GM18873 (cell line): Measurements from ENCODE around the gene PSME3IP1.

ENCODE experiments used
- ATAC-seq: cut with Tn5 transposase; IDR thresholded peaks from one replicate; pipeline ENCODE4 v1.9.1; 2021; ENCODE audit warnings: mild to moderate bottlenecking, moderate library complexity, moderate number of reproducible peaks; ENCODE audit not compliant: unreplicated experiment, low FRiP score

The PSME3IP1 gene

GRCh38 chr16:57146735-57147134, 39.1 kb downstream of the PSME3IP1 start:
- ATAC-seq, result no peak

GRCh38 chr16:57146040-57146647, 39.7 kb downstream of the PSME3IP1 start:
- no peak for ATAC-seq

GRCh38 chr16:57145046-57146021, 40.5 kb downstream of the PSME3IP1 start:
- no peak for ATAC-seq

GRCh38 chr16:57144027-57144426, 41.8 kb downstream of the PSME3IP1 start:
- ATAC-seq, result no peak

GRCh38 chr16:57143149-57143921, 42.5 kb downstream of the PSME3IP1 start:
- no peak for ATAC-seq

GRCh38 chr16:57141822-57142631, 43.8 kb downstream of the PSME3IP1 start:
- no peak for ATAC-seq

GRCh38 chr16:57140931-57141668, 44.7 kb downstream of the PSME3IP1 start:
- ATAC-seq, result no peak

- ATAC-seq, result no peak
Measured at GRCh38 chr16:57138281-57138935, 47.4 kb downstream of the PSME3IP1 start.

GRCh38 chr16:57137566-57138273, 48.1 kb downstream of the PSME3IP1 start:
- no peak for ATAC-seq

- no peak for ATAC-seq
Measured at GRCh38 chr16:57137043-57137442, 48.8 kb downstream of the PSME3IP1 start.

- ATAC-seq, result no peak
Measured at GRCh38 chr16:57134982-57135381, 50.9 kb downstream of the PSME3IP1 start.

GRCh38 chr16:57133886-57134285, 52.0 kb downstream of the PSME3IP1 start:
- ATAC-seq, result no peak

GRCh38 chr16:57133031-57133430, 52.8 kb downstream of the PSME3IP1 start:
- ATAC-seq, result no peak

GRCh38 chr16:57132470-57132869, 53.4 kb downstream of the PSME3IP1 start:
- no peak for ATAC-seq

GRCh38 chr16:57131351-57131970, 54.4 kb downstream of the PSME3IP1 start:
- no peak for ATAC-seq

- no peak for ATAC-seq
Measured at GRCh38 chr16:57130950-57131321, 54.9 kb downstream of the PSME3IP1 start.

- ATAC-seq, result no peak
Measured at GRCh38 chr16:57128771-57129389, 57.0 kb downstream of the PSME3IP1 start.
